Endodermal cell (in vitro differentiated cells): ENCODE results near the gene CHTF8. TPM values are rescaled to one million over a fixed set of nuclear protein-coding genes. Genes with fewer than 3 reads are reported as not detected.

Experiments
- DNase-seq: peaks from one replicate; pipeline ENCODE4 v3.0.0-alpha.2; 2017
- H3K27ac ChIP-seq: 2 replicates; pipeline ENCODE4 v1.5.1; 2013; ENCODE audit warnings: mild to moderate bottlenecking, low read depth, low read length, moderate library complexity
- H3K27me3 ChIP-seq: 2 replicates; pipeline ENCODE4 v1.6.1; 2013; ENCODE audit warnings: mild to moderate bottlenecking, low read length, moderate library complexity; ENCODE audit not compliant: insufficient read depth, control insufficient read depth, poor library complexity, severe bottlenecking
- H3K36me3 ChIP-seq: 2 replicates; pipeline ENCODE4 v1.7.0; 2013; ENCODE audit warnings: mild to moderate bottlenecking, low read length, moderate library complexity; ENCODE audit not compliant: control insufficient read depth, insufficient read depth
- H3K4me1 ChIP-seq: one replicate; pipeline ENCODE4 v1.7.0; 2013; ENCODE audit warnings: low read length; ENCODE audit not compliant: control insufficient read depth, insufficient read depth
- H3K4me3 ChIP-seq: 2 replicates; pipeline ENCODE4 v1.5.1; 2013; ENCODE audit warnings: mild to moderate bottlenecking, low read length, moderate library complexity
- H3K9ac ChIP-seq: 2 replicates; pipeline ENCODE4 v1.6.1; 2013; ENCODE audit warnings: mild to moderate bottlenecking, low read length, moderate library complexity; ENCODE audit not compliant: poor library complexity, severe bottlenecking; ENCODE audit errors: extremely low read depth
- H3K9me3 ChIP-seq: 2 replicates; pipeline ENCODE4 v1.6.1; 2013; ENCODE audit warnings: mild to moderate bottlenecking, low read length, moderate library complexity; ENCODE audit not compliant: control insufficient read depth
- H3K27ac Mint-ChIP-seq: 2 replicates; pipeline ENCODE4 v1.8.0; 2020; ENCODE audit warnings: mixed read lengths
- H3K27me3 Mint-ChIP-seq: 2 replicates; pipeline ENCODE4 v1.8.0; 2021; ENCODE audit warnings: mild to moderate bottlenecking, mixed read lengths; ENCODE audit not compliant: insufficient read depth
- H3K36me3 Mint-ChIP-seq: 2 replicates; pipeline ENCODE4 v1.8.0; 2020; ENCODE audit warnings: low read depth, mixed read lengths
- H3K4me1 Mint-ChIP-seq: 2 replicates; pipeline ENCODE4 v1.8.0; 2020; ENCODE audit warnings: mixed read lengths
- H3K4me3 Mint-ChIP-seq: 2 replicates; pipeline ENCODE4 v1.8.0; 2020; ENCODE audit warnings: mild to moderate bottlenecking, moderate library complexity, mixed read lengths
- H3K9me3 Mint-ChIP-seq: 2 replicates; pipeline ENCODE4 v1.8.0; 2020; ENCODE audit warnings: mild to moderate bottlenecking, mixed read lengths
- WGBS, 2 experiments: methylation state at CpG; one replicate each; pipeline versions ENCODE4 v1.1.5 to v1.1.7; 2013; ENCODE audit warnings: missing lambda C conversion rate in 2 of 2, mixed read lengths in 1 of 2; ENCODE audit not compliant: insufficient coverage in 1 of 2, insufficient read length in 1 of 2; 5-methylcytosine and 5-hydroxymethylcytosine counted together
- total RNA-seq, 2 donors: library from RNA; stranded (reverse); fragmentation: NEBNext Ultra II Directional in 1 of 2; extraction: Animal tissue kit (Norgen Biotek cat#: 25700) in 1 of 2; gene quantifications; 2 replicates in 1 of 2; 3 replicates in 1 of 2; pipeline ENCODE4 v1.2.1, GENCODE V29; 2021
- TF ChIP-seq, protein P1 (sequence below): fragments of 200-600 bp; sonication (generic); conservative IDR thresholded peaks from 2 replicates; pipeline ENCODE4 v1.5.0; 2021; ENCODE audit warnings: antibody characterized with exemption, mild to moderate bottlenecking

The CHTF8 gene
- total RNA-seq, 2 donors from 2014 or later: 105 to 142 TPM

DNA sequence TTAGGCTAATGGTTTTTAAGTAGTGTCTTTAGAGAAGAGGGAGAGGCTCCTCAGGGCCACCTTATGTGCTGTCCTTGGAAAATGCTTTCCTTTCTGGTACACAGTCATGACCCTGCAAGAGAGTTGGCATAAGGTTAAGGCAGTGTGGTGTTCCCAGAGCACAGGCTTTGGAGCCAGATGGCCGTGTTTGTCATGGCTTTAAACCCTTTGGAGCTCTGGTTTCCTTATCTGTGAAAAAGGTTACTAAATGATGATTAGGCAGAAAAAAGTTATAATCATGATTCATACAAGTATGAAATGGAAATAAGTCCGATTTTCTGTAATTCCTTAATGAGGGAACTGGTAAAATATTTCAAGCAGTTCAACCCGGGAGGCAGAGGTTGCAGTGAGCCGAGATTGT is 13.3 kb upstream of the CHTF8 start:
- no peak overlapping the region for H3K9ac ChIP-seq
- no peaks in the 10 kb centered on the region for H3K9me3 Mint-ChIP-seq
- H3K4me3 ChIP-seq: no peak overlapping the region
- H3K36me3 Mint-ChIP-seq: peaks cover 60% of the 10 kb centered on the region
- H3K4me1 ChIP-seq: no peaks in the 10 kb centered on the region
- no peak overlapping the region for H3K27ac ChIP-seq
- no peak overlapping the region for H3K27ac Mint-ChIP-seq
- no peaks in the 10 kb centered on the region for H3K9me3 ChIP-seq
- peaks cover 63% of the 10 kb centered on the region for H3K36me3 ChIP-seq
- DNase-seq: no peak
- TF ChIP-seq, protein P1, sequence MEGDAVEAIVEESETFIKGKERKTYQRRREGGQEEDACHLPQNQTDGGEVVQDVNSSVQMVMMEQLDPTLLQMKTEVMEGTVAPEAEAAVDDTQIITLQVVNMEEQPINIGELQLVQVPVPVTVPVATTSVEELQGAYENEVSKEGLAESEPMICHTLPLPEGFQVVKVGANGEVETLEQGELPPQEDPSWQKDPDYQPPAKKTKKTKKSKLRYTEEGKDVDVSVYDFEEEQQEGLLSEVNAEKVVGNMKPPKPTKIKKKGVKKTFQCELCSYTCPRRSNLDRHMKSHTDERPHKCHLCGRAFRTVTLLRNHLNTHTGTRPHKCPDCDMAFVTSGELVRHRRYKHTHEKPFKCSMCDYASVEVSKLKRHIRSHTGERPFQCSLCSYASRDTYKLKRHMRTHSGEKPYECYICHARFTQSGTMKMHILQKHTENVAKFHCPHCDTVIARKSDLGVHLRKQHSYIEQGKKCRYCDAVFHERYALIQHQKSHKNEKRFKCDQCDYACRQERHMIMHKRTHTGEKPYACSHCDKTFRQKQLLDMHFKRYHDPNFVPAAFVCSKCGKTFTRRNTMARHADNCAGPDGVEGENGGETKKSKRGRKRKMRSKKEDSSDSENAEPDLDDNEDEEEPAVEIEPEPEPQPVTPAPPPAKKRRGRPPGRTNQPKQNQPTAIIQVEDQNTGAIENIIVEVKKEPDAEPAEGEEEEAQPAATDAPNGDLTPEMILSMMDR: no peak
- WGBS, 2 experiments: 92 to 93% methylated on average over 2 to 4 of the region's 4 CpGs
- no peak overlapping the region for H3K4me3 Mint-ChIP-seq
- H3K4me1 Mint-ChIP-seq: no peaks in the 10 kb centered on the region
- H3K27me3 ChIP-seq: no peaks in the 10 kb centered on the region
- H3K27me3 Mint-ChIP-seq: no peaks in the 10 kb centered on the region

DNA sequence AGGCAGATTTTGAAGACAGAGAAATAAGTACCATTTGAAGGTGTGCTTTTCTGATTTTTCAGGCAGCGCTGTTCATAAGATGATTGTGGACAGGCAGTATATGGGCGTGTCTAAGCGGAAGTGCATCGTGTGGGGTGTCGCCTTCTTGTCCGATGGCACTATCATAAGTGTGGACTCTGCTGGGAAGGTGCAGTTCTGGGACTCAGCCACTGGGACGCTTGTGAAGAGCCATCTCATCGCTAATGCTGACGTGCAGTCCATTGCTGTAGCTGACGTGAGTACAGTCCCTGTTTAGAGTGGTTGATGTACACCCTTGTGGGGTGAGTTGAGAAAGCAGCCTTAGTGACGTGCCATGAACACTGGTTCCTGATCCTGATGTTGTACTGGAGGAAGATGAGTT is 10.7 kb upstream of the CHTF8 start:
- peaks cover 70% of the 10 kb centered on the region for H3K36me3 Mint-ChIP-seq
- 94 to 96% methylated on average over 11 of the region's 11 CpGs for WGBS, 2 experiments
- H3K9ac ChIP-seq: no peak overlapping the region
- no peaks in the 10 kb centered on the region for H3K27me3 Mint-ChIP-seq
- no peaks in the 10 kb centered on the region for H3K9me3 Mint-ChIP-seq
- TF ChIP-seq, protein P1: no peak
- no peaks in the 10 kb centered on the region for H3K27me3 ChIP-seq
- no peaks in the 10 kb centered on the region for H3K9me3 ChIP-seq
- DNase-seq: no peak
- H3K4me3 Mint-ChIP-seq: no peak overlapping the region
- no peak overlapping the region for H3K4me3 ChIP-seq
- H3K36me3 ChIP-seq: peaks cover 80% of the 10 kb centered on the region
- no peaks in the 10 kb centered on the region for H3K4me1 Mint-ChIP-seq
- H3K27ac ChIP-seq: no peak overlapping the region
- H3K27ac Mint-ChIP-seq: no peak overlapping the region
- H3K4me1 ChIP-seq: no peaks in the 10 kb centered on the region

DNA sequence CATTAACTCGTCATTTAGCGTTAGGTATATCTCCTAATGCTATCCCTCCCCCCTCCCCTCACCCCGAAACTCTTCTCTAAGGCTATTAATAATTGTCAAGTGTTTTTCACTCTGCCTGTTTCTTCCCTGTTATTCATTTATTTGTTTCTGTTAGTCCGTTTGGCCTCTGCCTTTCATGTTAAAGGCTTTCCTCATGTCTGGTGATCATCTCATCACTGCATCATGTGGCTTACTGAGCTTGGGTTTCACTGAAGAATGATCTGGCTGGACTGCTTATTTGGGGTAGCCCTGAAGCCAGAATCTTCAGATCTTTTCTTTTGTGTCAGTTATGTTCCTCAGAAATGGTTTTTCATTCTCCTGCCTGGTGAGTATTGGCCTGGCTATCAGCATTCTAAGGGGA is 9.5 kb upstream of the CHTF8 start:
- Mint-ChIP-seq H3K4me3 (no peak overlapping the region), H3K27ac (no peak overlapping the region), H3K27me3 (no peaks in the 10 kb centered on the region), H3K4me1 (no peaks in the 10 kb centered on the region), H3K9me3 (no peaks in the 10 kb centered on the region), H3K36me3 (peaks cover 74% of the 10 kb centered on the region)
- TF ChIP-seq, protein P1: no peak
- H3K9ac ChIP-seq: no peak overlapping the region
- no peak overlapping the region for H3K4me3 ChIP-seq
- H3K4me1 ChIP-seq: no peaks in the 10 kb centered on the region
- no peak for DNase-seq
- no peaks in the 10 kb centered on the region for H3K9me3 ChIP-seq
- peaks cover 85% of the 10 kb centered on the region for H3K36me3 ChIP-seq
- H3K27ac ChIP-seq: no peak overlapping the region
- no peaks in the 10 kb centered on the region for H3K27me3 ChIP-seq
- 90 to 96% methylated on average over 2 to 3 of the region's 4 CpGs for WGBS, 2 experiments
